IPS-15b (cell line): ENCODE measurements around the gene EDEM3.
A peak's percentile ranks its signal among the peaks of the same experiment; 100 is the strongest.
"Not testable (repeated sequence)": the region's sequence is repeated elsewhere in the genome, so short reads cannot be mapped to it uniquely, and the experiment has no call there.

Experiments used
- H3K27me3 ChIP-seq: one replicate; pipeline ENCODE4 v1.6.1; 2013; ENCODE audit warnings: low read length; ENCODE audit not compliant: control insufficient read depth, insufficient read depth
- H3K36me3 ChIP-seq: one replicate; pipeline ENCODE4 v1.6.1; 2013; ENCODE audit warnings: low read length; ENCODE audit not compliant: control insufficient read depth, insufficient read depth
- H3K4me1 ChIP-seq: one replicate; pipeline ENCODE4 v1.6.1; 2013; ENCODE audit warnings: mild to moderate bottlenecking, low read length; ENCODE audit not compliant: control insufficient read depth, insufficient read depth
- H3K4me3 ChIP-seq: one replicate; pipeline ENCODE4 v1.5.1; 2013; ENCODE audit warnings: low read depth, low read length
- H3K9ac ChIP-seq: one replicate; pipeline ENCODE4 v1.6.1; 2013; ENCODE audit warnings: low read depth, mild to moderate bottlenecking, low read length
- H3K9me3 ChIP-seq: one replicate; pipeline ENCODE4 v1.6.1; 2013; ENCODE audit warnings: mild to moderate bottlenecking, low read length; ENCODE audit not compliant: control insufficient read depth, insufficient read depth

EDEM3 gene

GRCh38 chr1:184684285-184685074 lies 70.2 kb downstream of the EDEM3 start:
- H3K27me3 ChIP-seq, result no peaks in the 10 kb centered on the region
- no peak overlapping the region for H3K9ac ChIP-seq
- H3K36me3 ChIP-seq, result no peaks in the 10 kb centered on the region
- H3K9me3 ChIP-seq, result no peaks in the 10 kb centered on the region
- no peak overlapping the region for H3K4me3 ChIP-seq
- H3K4me1 ChIP-seq, result peaks cover 12% of the 10 kb centered on the region

- H3K4me1 ChIP-seq, result peaks cover 12% of the 10 kb centered on the region
- no peaks in the 10 kb centered on the region for H3K27me3 ChIP-seq
- H3K9me3 ChIP-seq, result no peaks in the 10 kb centered on the region
- no peaks in the 10 kb centered on the region for H3K36me3 ChIP-seq
- H3K9ac ChIP-seq, result no peak overlapping the region
- no peak overlapping the region for H3K4me3 ChIP-seq
Measured at GRCh38 chr1:184682956-184683355, 71.7 kb downstream of the EDEM3 start.

DNA sequence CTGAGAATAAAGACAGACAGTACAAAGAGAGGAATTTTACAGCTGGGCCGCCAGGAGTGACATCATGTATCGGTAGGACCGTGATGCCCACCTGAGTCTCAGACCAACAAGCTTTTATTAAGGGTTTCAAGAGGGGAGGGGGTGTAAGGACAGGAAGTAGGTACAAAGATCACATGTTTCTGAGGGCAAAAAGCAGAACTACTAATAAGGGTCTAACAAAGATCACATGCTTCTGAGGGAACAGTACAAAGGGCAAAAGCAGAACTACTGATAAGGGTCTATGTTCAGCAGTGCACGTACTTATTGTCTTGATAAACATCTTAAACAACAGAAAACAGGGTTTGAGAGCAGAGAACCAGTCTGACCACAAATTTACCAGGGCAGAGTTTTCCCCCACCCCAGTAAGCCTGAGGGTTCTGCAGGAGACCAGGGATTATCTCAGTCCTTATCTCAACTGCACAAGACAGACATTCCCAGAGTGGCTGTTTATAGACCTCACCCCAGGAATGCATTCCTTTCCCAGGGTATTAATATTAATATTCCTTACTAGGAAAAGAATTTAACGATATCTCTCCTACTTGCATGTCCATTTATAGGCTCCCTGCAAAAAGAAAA lies 73.9 kb downstream of the EDEM3 start:
- H3K27me3 ChIP-seq, H3K4me3 ChIP-seq, H3K9ac ChIP-seq, H3K9me3 ChIP-seq, H3K36me3 ChIP-seq: not testable (repeated sequence)
- H3K4me1 ChIP-seq, result peaks cover 12% of the 10 kb centered on the region

GRCh38 chr1:184679472-184679871 lies 75.2 kb downstream of the EDEM3 start:
- not testable (repeated sequence) for H3K27me3 ChIP-seq, H3K36me3 ChIP-seq, H3K4me3 ChIP-seq, H3K4me1 ChIP-seq, H3K9me3 ChIP-seq, H3K9ac ChIP-seq

DNA sequence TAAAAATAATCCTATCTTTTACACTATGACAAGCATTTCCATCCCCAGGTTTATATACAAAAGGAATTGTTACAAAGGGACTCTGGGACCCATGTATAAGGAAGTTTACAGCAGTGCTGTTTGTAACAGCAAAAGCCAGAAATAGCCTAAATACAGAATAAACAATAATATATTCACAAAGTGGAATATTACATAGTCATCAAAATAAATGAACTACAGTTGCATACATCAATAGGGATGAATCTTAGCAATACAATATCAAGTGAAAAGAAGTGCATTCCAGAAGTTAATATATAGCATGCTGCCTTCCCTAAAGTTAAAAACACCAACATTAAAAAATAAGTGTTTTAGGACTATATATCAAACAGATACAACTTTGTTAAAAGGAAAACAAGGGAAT lies 77.3 kb downstream of the EDEM3 start:
- Histone ChIP-seq H3K9ac (no peak overlapping the region), H3K27me3 (no peaks in the 10 kb centered on the region), H3K4me3 (no peak overlapping the region), H3K9me3 (no peaks in the 10 kb centered on the region), H3K36me3 (no peaks in the 10 kb centered on the region), H3K4me1 (peaks cover 16% of the 10 kb centered on the region)

DNA sequence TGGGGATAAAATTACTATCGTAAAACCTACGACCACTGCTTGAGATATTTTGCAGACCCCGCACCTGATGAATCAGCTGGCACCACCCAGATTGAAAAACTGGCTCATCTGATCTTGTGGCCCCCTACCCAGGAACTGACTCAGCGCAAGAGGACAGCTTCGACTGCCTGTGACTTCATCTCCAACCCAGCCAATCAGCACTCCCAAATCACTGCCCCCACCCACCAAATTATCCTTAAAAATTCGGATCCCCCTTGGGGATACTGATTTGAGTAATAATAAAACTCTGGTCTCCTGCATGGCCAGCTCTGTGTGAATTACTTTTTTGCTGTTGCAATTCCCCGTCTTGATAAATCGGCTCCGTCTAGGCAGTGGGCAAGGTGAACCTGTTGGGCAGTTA lies 81.4 kb downstream of the EDEM3 start:
- H3K4me1 ChIP-seq, result peaks cover 44% of the 10 kb centered on the region
- no peak overlapping the region for H3K4me3 ChIP-seq
- H3K9me3 ChIP-seq, result no peaks in the 10 kb centered on the region
- no peaks in the 10 kb centered on the region for H3K36me3 ChIP-seq
- H3K9ac ChIP-seq, result no peak overlapping the region
- H3K27me3 ChIP-seq, result no peaks in the 10 kb centered on the region

DNA sequence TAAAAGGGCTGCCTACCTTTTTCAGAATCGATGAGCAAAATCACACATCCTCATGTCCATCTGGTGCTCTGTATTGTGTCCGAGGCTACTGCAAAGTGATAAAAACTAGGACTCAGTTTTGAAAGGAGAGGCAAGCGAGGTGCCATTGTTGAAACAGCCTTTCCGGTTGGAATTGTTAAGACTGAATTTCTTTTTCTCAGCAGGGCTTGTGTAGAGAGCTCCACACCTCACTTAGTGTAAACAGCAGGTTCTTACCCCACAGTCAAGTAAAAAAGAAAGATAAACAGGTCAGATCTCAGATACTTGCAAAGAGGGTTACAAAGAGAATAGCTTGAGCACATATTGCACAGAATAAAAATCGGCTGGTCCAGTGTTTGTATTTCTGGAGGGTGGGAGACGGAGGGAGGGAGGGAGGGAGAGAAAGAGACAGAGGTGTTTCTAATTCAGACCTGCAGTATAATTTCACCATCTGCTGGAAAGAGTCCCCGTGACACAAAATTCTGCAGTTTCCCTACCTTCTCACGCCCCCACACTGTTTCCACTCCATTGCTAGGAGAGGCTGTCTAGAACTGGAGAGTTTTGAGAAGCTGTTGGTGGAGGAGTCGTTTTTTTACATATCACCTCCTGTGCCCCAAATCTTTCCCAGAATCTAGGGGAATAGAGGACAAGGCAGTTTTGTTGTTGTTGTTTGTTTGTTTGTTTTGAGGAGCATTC lies 82.5 kb downstream of the EDEM3 start:
- Histone ChIP-seq H3K9me3 (no peaks in the 10 kb centered on the region), H3K9ac (peak overlapping the region; percentile 8), H3K27me3 (no peaks in the 10 kb centered on the region), H3K4me3 (peak overlapping the region; percentile 38), H3K4me1 (peaks cover 51% of the 10 kb centered on the region), H3K36me3 (no peaks in the 10 kb centered on the region)

GRCh38 chr1:184669391-184669790 lies 85.3 kb downstream of the EDEM3 start:
- Histone ChIP-seq H3K9me3 (no peaks in the 10 kb centered on the region), H3K4me1 (peaks cover 60% of the 10 kb centered on the region), H3K4me3 (peak overlapping the region; percentile 30), H3K27me3 (no peaks in the 10 kb centered on the region), H3K36me3 (no peaks in the 10 kb centered on the region), H3K9ac (no peak overlapping the region)

DNA sequence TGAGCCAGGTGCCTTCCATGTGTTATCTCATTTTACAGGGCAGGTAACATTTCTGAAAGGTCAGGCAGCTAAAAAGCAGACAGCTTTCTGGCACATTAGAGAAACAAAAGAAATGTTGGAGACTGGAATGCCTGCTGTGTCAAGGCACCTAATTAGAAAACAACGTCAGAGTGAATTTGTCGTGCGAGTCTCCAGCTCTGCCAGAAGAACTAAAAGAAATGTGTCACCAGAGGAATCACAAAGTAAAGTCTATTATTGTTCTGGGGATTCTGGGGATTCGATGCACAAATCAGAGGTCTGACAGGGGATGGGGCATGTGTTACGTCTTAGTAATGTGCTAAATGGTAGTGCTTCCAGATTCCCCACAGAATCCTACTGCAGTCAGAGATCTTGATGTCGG lies 89.3 kb downstream of the EDEM3 start:
- Histone ChIP-seq H3K36me3 (no peaks in the 10 kb centered on the region), H3K9ac (no peak overlapping the region), H3K27me3 (no peaks in the 10 kb centered on the region), H3K4me3 (no peak overlapping the region), H3K4me1 (peaks cover 26% of the 10 kb centered on the region), H3K9me3 (no peaks in the 10 kb centered on the region)

GRCh38 chr1:184664661-184665060 lies 90.0 kb downstream of the EDEM3 start:
- H3K4me3 ChIP-seq, result peak overlapping the region; percentile 42

GRCh38 chr1:184664042-184664660 lies 90.5 kb downstream of the EDEM3 start:
- no peaks in the 10 kb centered on the region for H3K9me3 ChIP-seq
- peaks cover 16% of the 10 kb centered on the region for H3K4me1 ChIP-seq
- H3K27me3 ChIP-seq, result no peaks in the 10 kb centered on the region
- H3K9ac ChIP-seq, result peak overlapping the region; percentile 39
- peak overlapping the region; percentile 42 for H3K4me3 ChIP-seq
- no peaks in the 10 kb centered on the region for H3K36me3 ChIP-seq

More at GRCh38 chr1:184664661-184665060, 90.0 kb downstream of the EDEM3 start:
- Histone ChIP-seq H3K9me3 (no peaks in the 10 kb centered on the region), H3K9ac (no peak overlapping the region), H3K27me3 (no peaks in the 10 kb centered on the region), H3K36me3 (no peaks in the 10 kb centered on the region), H3K4me1 (peaks cover 21% of the 10 kb centered on the region)
